ENCODE measurements around the gene GALNT3.

Gene GALNT3

GRCh38 chr2:165795011-165795410 lies 964 bp upstream of the GALNT3 start:
- no peak for DNase-seq

- no peak for DNase-seq
Observed at GRCh38 chr2:165794536-165794928, 485 bp upstream of the GALNT3 start.

GRCh38 chr2:165793161-165793778 lies 777 bp downstream of the GALNT3 start:
- DNase-seq = no peak

GRCh38 chr2:165792104-165792454 lies 2.0 kb downstream of the GALNT3 start:
- DNase-seq = no peak

GRCh38 chr2:165791421-165792103 lies 2.5 kb downstream of the GALNT3 start:
- peak; percentile 54 for DNase-seq

GRCh38 chr2:165790466-165790865 lies 3.6 kb downstream of the GALNT3 start:
- DNase-seq = no peak

- no peak for DNase-seq
Observed at GRCh38 chr2:165787334-165787733, 6.7 kb downstream of the GALNT3 start.

GRCh38 chr2:165779706-165780105 lies 14.3 kb downstream of the GALNT3 start:
- no peak for DNase-seq

- DNase-seq = no peak
Observed at GRCh38 chr2:165778653-165779451, 15.2 kb downstream of the GALNT3 start.

- no peak for DNase-seq
Observed at GRCh38 chr2:165778187-165778556, 15.9 kb downstream of the GALNT3 start.

- no peak for DNase-seq
Observed at GRCh38 chr2:165777522-165778186, 16.4 kb downstream of the GALNT3 start.

GRCh38 chr2:165776796-165777195 lies 17.3 kb downstream of the GALNT3 start:
- no peak for DNase-seq

- DNase-seq = no peak
Observed at GRCh38 chr2:165776013-165776412, 18.0 kb downstream of the GALNT3 start.

- DNase-seq = no peak
Observed at GRCh38 chr2:165773684-165774083, 20.4 kb downstream of the GALNT3 start.

GRCh38 chr2:165772183-165772582 lies 21.9 kb downstream of the GALNT3 start:
- DNase-seq = no peak

GRCh38 chr2:165766326-165766927 lies 27.6 kb downstream of the GALNT3 start:
- DNase-seq = no peak

GRCh38 chr2:165762723-165763122 lies 31.3 kb downstream of the GALNT3 start:
- no peak for DNase-seq

- peak; percentile 18 for DNase-seq
Observed at GRCh38 chr2:165757906-165758675, 36.0 kb downstream of the GALNT3 start.

- DNase-seq = no peak
Observed at GRCh38 chr2:165746501-165746900, 47.5 kb downstream of the GALNT3 start.

GRCh38 chr2:165745916-165746315 lies 48.1 kb downstream of the GALNT3 start:
- peak; percentile 51 for DNase-seq

GRCh38 chr2:165743442-165743841 lies 50.6 kb downstream of the GALNT3 start:
- DNase-seq = no peak

GRCh38 chr2:165725421-165725820 lies 68.6 kb downstream of the GALNT3 start:
- DNase-seq = peak; percentile 75

Measured in kidney glomerular epithelial cell (primary cell).